IPS DF 4.7 (cell line): ENCODE measurements around the gene NPPC.
"Not testable (repeated sequence)": the region's sequence is repeated elsewhere in the genome, so short reads cannot be mapped to it uniquely, and the experiment has no call there.

Experiments
- DNase-seq: peaks from one replicate; pipeline ENCODE4 v3.0.0-alpha.2; 2013; ENCODE audit warnings: low spot score; ENCODE audit errors: extremely low read depth

The NPPC gene

GRCh38 chr2:231926180-231926741 lies at the start of gene NPPC:
TSS of gene NPPC (minus strand) at chr2:231926396. CDS start at chr2:231926249, 147 bp downstream.
- DNase-seq, result no peak

GRCh38 chr2:231975001-231975400 lies 48.8 kb upstream of the NPPC start:
- DNase-seq, result no peak

- no peak for DNase-seq
Measured at GRCh38 chr2:231970461-231970860, 44.3 kb upstream of the NPPC start.

GRCh38 chr2:231968820-231969219 lies 42.6 kb upstream of the NPPC start:
- DNase-seq, result no peak

- DNase-seq, result no peak
Measured at GRCh38 chr2:231966886-231967285, 40.7 kb upstream of the NPPC start.

DNA sequence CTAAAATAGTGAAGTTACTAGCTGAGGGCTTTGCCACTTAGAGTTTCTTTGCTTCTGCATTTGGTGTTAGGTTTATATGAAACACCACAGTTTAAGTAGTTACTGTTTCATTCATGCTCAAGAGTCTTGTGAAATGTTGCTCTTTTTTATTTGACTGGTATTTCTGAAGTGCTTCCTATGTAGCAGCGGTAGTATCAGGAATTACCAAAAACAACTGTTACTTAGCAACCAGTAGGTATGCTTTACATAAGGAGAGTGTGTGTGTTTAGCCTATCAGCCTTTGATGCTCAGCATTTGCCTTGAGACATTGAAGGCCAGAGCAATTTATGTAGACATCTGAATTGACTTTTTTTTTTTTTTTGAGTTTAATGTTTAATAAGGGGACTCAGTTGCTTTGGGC lies 38.9 kb upstream of the NPPC start:
- DNase-seq, result no peak

GRCh38 chr2:231961349-231962166 lies 35.4 kb upstream of the NPPC start, which contains the start of gene DIS3L2:
TSS of gene DIS3L2 (plus strand) at chr2:231961713. CDS start at chr2:232014928, 53,215 bp downstream.
- peak; percentile 25 for DNase-seq

DNA sequence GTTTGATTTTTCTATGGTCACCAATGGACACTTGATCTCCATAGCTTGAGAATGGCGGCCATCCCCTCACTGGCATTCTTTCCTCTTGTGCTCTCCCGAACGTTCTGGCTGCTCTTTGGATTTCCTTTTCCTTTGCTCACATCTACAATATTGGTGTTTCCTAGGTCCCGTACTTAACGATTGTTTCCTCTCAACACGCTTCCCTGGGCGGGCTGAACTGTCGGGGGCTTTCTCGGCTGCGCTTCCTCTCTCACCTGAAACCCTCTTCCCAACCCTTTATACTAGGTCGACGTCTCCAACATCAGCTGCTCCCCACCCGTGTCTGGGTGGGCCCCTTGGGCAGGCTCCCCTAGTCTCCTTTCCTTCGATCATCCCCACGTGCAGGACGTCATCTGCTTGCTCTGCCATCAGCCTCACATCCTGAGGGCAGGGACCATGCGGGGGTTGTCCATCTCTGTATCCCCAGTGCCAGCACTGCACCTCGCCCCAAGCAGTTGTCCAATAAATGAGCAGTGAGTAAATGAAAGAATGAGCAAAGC lies 34.7 kb upstream of the NPPC start:
- DNase-seq, result no peak

GRCh38 chr2:231957913-231958763 lies 31.9 kb upstream of the NPPC start:
- no peak for DNase-seq

DNA sequence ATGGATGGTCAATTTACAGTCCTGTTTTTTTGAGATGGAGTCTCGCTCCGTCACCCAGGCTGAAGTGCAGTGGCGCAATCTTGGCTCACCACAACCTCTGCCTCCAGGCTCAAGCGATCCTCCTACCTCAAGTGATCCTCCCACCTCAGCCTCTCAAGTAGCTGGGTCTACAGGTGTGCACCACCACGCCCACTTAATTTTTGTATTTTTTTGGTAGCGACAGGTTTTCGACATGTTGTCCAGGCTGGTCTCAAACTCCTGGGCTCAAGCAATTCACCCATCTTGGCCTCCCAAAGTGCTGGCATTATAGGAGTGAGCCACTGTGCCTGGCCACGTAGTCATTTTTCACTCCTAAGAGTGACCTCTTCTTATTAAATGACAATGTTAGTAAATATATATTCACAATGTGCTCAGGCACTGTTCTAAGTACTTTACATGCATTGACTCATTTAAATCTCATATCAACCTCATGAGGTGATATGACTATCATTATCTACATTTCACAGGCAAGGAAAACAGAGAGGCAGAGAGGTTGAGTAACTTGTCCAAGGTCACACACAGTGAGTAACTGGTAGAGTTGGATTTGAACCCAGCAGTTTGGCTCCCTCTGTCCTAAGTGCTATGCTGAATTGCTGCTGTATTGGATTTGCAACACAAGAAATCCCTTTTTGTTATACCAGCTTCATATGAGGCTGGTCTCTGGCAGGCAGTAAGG lies 29.7 kb upstream of the NPPC start:
- DNase-seq, result no peak

DNA sequence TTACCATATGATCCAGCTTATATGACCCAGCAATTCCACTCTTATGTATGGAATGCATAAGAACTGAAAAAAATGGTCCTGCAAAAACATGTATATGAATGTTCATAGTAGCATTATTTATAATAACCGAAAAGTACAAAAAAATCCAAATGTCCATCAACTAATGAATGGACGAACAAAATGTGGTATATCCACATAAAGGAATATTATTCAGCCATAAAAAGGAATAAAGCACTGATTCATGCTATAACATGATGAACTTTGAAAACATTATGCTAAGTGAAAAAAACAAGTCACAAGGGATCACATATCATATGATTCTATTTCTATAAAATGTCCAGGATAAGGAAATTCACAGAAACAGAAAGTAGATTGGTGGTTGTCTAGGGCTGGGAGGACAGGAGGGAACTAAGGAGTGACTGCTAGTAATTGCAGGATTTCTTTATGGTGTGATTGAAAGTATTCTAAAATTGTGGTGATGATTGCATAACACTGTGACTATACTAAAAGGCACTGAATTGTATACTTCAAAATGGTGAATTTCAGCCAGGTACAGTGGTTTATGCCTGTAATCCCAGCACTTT lies 25.3 kb upstream of the NPPC start:
- DNase-seq, result no peak

- no peak for DNase-seq
Measured at GRCh38 chr2:231947694-231948093, 21.5 kb upstream of the NPPC start.

- DNase-seq, result not testable (repeated sequence)
Measured at GRCh38 chr2:231947112-231947511, 20.9 kb upstream of the NPPC start.

GRCh38 chr2:231946241-231946814 lies 20.1 kb upstream of the NPPC start:
- DNase-seq, result no peak

DNA sequence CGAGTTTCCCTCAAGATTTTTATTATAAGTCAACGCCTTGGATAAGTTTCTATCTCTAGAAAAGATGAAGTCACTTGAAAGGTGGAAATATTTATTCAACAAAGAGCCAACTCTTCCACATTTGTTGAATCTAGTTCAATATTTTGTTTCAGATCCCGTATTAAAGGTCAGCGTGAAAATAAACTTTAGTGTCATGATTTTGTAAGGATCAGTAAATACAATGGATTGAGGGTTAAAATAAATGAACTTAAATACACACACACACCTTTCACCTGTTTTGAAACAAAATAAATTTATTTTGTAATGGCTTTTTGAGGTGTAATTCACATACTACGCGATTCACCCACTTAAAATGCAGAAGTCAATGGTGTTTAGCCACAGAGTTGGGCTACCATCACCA lies 16.0 kb upstream of the NPPC start:
- DNase-seq, result no peak

DNA sequence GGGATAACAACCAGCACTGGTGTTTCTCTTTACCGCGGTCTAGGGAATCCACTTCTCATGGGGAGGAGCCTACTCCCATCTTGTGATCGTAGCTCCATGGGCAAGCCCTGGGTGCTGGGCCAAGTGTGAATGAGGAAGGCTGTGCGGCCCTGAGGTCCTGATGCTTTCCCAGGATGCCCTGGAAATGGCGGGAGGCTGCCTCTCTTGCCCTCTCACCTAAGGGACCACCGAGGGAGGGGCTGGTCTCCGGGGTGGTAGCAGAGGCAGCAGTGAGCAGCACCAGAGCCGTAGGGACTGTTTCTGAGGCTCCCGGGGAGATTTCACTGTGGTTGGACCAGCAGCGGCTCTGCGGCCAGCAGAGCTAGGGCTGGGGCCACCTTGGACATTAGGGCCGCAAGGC lies 15.5 kb upstream of the NPPC start:
- no peak for DNase-seq

GRCh38 chr2:231940795-231941194 lies 14.6 kb upstream of the NPPC start:
- no peak for DNase-seq

DNA sequence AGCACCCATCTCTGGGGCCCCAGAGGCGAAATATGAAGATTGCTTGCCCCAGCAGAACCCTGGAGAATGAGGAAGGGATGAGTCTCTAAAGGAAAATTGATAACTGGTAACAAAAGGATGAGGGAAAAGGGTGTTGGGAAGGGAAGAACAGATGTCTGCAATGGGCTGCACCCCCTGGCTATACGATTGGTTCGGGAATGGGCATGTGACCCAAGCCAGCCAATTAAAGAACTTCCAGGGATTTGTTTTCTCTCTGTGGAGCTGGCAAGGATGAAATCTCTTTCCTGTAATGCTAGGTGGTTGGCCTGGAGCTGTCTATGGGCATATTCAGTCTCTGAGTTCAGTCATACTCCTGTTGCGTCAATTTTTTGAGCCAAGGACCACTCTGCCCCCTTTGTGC lies 12.8 kb upstream of the NPPC start:
- no peak for DNase-seq

DNA sequence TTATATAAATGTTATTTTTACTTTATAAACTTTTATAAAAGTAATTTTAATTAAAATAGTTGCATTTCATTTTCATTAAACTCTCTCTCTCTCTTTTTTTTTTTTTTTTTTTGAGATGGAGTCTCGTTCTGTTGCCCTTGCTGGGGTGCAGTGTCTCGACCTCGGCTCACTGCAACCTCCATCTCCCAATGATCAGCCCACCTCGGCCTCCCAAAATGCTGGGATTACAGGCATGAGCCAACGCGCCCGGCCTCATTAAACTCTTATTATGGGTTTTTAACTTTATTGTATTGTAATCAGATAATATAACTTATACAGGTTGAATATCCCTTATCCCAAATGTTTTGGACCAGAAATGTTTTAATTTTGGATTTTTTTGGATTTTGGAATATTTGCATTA lies 10.9 kb upstream of the NPPC start:
- no peak for DNase-seq

GRCh38 chr2:231936491-231936890 lies 10.3 kb upstream of the NPPC start:
- DNase-seq, result no peak
